Measurements from ENCODE around the gene WSCD1.

Gene WSCD1

GRCh38 chr17:6162216-6162615 lies 92.0 kb downstream of the WSCD1 start:
- DNase-seq = no peak

- no peak for DNase-seq
Measured at GRCh38 chr17:6162892-6163291, 92.7 kb downstream of the WSCD1 start.

- no peak for DNase-seq
Measured at GRCh38 chr17:6163612-6164333, 93.6 kb downstream of the WSCD1 start.

GRCh38 chr17:6164996-6165395 lies 94.8 kb downstream of the WSCD1 start:
- DNase-seq = no peak

GRCh38 chr17:6165806-6166205 lies 95.6 kb downstream of the WSCD1 start:
- no peak for DNase-seq

GRCh38 chr17:6166492-6167179 lies 96.5 kb downstream of the WSCD1 start:
- no peak for DNase-seq

GRCh38 chr17:6168296-6168695 lies 98.1 kb downstream of the WSCD1 start:
- DNase-seq = no peak

- no peak for DNase-seq
Measured at GRCh38 chr17:6170349-6170748, 100.2 kb downstream of the WSCD1 start.

- peak; percentile 36 for DNase-seq
Measured at GRCh38 chr17:6172642-6173330, 102.6 kb downstream of the WSCD1 start.

GRCh38 chr17:6173653-6174052 lies 103.5 kb downstream of the WSCD1 start:
- peak; percentile 36 for DNase-seq

Data from islet precursor cell (in vitro differentiated cells).